ENCODE results near the gene GOLGA6L7.
"Not testable (repeated sequence)": the region's sequence is repeated elsewhere in the genome, so short reads cannot be mapped to it uniquely, and the experiment has no call there.

DNA sequence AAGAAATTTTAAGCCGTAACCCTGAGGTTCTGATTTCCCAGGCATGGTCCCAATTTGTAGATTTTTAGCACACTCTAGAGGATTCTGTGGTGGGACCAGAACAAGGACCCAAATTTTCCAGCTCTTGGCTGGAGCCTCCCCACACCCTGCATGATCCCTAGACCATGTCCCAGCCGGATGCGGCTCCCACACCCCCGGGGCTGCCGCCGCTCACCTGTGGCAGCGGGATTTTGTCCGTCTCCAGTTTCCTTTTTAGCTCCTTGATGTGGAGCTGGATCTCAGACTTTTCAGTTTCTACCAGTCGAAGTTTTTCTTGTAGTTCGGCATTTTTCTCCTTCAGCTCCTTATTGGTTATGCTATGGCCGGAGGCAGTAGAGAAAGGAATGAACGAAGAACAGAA lies 4.9 kb downstream of the GOLGA6L7 start:
- TF ChIP-seq, protein P1, sequence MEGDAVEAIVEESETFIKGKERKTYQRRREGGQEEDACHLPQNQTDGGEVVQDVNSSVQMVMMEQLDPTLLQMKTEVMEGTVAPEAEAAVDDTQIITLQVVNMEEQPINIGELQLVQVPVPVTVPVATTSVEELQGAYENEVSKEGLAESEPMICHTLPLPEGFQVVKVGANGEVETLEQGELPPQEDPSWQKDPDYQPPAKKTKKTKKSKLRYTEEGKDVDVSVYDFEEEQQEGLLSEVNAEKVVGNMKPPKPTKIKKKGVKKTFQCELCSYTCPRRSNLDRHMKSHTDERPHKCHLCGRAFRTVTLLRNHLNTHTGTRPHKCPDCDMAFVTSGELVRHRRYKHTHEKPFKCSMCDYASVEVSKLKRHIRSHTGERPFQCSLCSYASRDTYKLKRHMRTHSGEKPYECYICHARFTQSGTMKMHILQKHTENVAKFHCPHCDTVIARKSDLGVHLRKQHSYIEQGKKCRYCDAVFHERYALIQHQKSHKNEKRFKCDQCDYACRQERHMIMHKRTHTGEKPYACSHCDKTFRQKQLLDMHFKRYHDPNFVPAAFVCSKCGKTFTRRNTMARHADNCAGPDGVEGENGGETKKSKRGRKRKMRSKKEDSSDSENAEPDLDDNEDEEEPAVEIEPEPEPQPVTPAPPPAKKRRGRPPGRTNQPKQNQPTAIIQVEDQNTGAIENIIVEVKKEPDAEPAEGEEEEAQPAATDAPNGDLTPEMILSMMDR (IDR thresholded peaks at IDR 0.05): not testable (repeated sequence)
- TF ChIP-seq JUNB (IDR thresholded peaks at IDR 0.05): not testable (repeated sequence)
- TF ChIP-seq, protein P2, sequence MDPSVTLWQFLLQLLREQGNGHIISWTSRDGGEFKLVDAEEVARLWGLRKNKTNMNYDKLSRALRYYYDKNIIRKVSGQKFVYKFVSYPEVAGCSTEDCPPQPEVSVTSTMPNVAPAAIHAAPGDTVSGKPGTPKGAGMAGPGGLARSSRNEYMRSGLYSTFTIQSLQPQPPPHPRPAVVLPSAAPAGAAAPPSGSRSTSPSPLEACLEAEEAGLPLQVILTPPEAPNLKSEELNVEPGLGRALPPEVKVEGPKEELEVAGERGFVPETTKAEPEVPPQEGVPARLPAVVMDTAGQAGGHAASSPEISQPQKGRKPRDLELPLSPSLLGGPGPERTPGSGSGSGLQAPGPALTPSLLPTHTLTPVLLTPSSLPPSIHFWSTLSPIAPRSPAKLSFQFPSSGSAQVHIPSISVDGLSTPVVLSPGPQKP (IDR thresholded peaks at IDR 0.05; ENCODE audit: low read depth, low read length): not testable (repeated sequence)
